Testis (tissue), 3 donors: ENCODE measurements around the gene SQSTM1. TPM values are rescaled to one million over a fixed set of nuclear protein-coding genes. Genes with fewer than 3 reads are reported as not detected.
"Not testable (repeated sequence)": the region's sequence is repeated elsewhere in the genome, so short reads cannot be mapped to it uniquely, and the experiment has no call there.

ENCODE experiments used
- DNase-seq: peaks from one replicate; pipeline ENCODE4 v3.0.0-alpha.2; 2019
- H3K27ac ChIP-seq, 2 donors: fragments of 200-600 bp; sonication (generic); one replicate each; pipeline ENCODE4 v1.5.1; 2019
- H3K27me3 ChIP-seq: fragments of 200-600 bp; sonication (generic); one replicate; pipeline ENCODE4 v1.5.1; 2019
- H3K36me3 ChIP-seq: fragments of 200-600 bp; sonication (generic); one replicate; pipeline ENCODE4 v1.5.1; 2017; ENCODE audit warnings: low read depth; ENCODE audit errors: missing control alignments
- H3K4me1 ChIP-seq: fragments of 200-600 bp; sonication (generic); one replicate; pipeline ENCODE4 v1.5.1; 2019
- H3K4me3 ChIP-seq, 2 donors: fragments of 200-600 bp; sonication (generic); one replicate each; pipeline ENCODE4 v1.5.1; 2017 to 2019
- H3K9me3 ChIP-seq: fragments of 200-600 bp; sonication (generic); one replicate; pipeline ENCODE4 v1.5.1; 2017
- CTCF ChIP-seq, 3 experiments: fragments of 450-650 bp in 2 of 3; fragments of 200-600 bp in 1 of 3; sonication (generic) in 1 of 3; IDR thresholded peaks; one replicate each; pipeline ENCODE4 v1.5.1; 2016 to 2019; ENCODE audit warnings: antibody characterized with exemption in 3 of 3, mild to moderate bottlenecking in 2 of 3, moderate library complexity in 1 of 3
- POLR2A ChIP-seq: fragments of 450-650 bp; IDR thresholded peaks from one replicate; pipeline ENCODE4 v1.6.1; 2017; ENCODE audit warnings: antibody characterized with exemption, mild to moderate bottlenecking, moderate library complexity
- WGBS, 2 donors: methylation state at CpG; one replicate each; pipeline ENCODE4 v1.1.5; 2018; 5-methylcytosine and 5-hydroxymethylcytosine counted together
- intact Hi-C: fragments of 100-400 bp; cut with DNase I; formaldehyde crosslinking; loops from one replicate; pipeline ENCODE4 v1.15.1; 2023; ENCODE audit warnings: low total_unique reads
- polyA plus RNA-seq: library from polyadenylated mRNA; stranded (reverse); fragments of 350-450 nt; fragmentation: Illumina TruSeq; extraction: RNeasy Lipid Tissue Mini Kit (QIAGEN cat#74804); gene quantifications from one replicate; pipeline ENCODE4 v1.2.3, GENCODE V29; 2014; ENCODE audit warnings: low read depth, low replicate concordance; ENCODE audit not compliant: insufficient read depth
- total RNA-seq, 2 donors: library from RNA; depleted of rRNA; stranded (reverse); fragments of >200 nt; gene quantifications; one replicate each; pipeline ENCODE4 v1.2.3, GENCODE V29; 2016

SQSTM1 gene
- total and polyA plus RNA-seq, 3 donors from 2014 or later: 165 to 255 (median 192) TPM

- WGBS, 2 donors: 76 to 82% methylated on average over 13 to 17 of the region's 17 CpGs
- TF ChIP-seq POLR2A (no peak), CTCF (IDR thresholded peaks at IDR 0.05) (peak in 2 of 3 experiments; percentile 38 to 53)
These were observed 49.7 kb downstream of the SQSTM1 start for GRCh38 chr5:179870403-179870903.

GRCh38 chr5:179870952-179871351 is 50.2 kb downstream of the SQSTM1 start:
- TF ChIP-seq POLR2A (no peak), CTCF (IDR thresholded peaks at IDR 0.05) (no peak)
- Histone ChIP-seq H3K27ac (no peak overlapping the region), H3K9me3 (no peaks in the 10 kb centered on the region), H3K36me3 (no peaks in the 10 kb centered on the region), H3K27me3 (no peaks in the 10 kb centered on the region), H3K4me3 (no peak overlapping the region), H3K4me1 (peaks cover 4% of the 10 kb centered on the region)
- intact Hi-C loops: no loop called here
- 87 to 93% methylated on average over 3 of the region's 3 CpGs for WGBS, 2 donors
- no peak for DNase-seq

More at GRCh38 chr5:179870403-179870903, 49.7 kb downstream of the SQSTM1 start:
- H3K27me3 ChIP-seq: no peaks in the 10 kb centered on the region
- H3K9me3 ChIP-seq: no peaks in the 10 kb centered on the region
- intact Hi-C loops: no loop called here
- H3K27ac ChIP-seq: no peak overlapping the region
- DNase-seq: peak; percentile 87
- H3K4me1 ChIP-seq: peaks cover 4% of the 10 kb centered on the region
- no peak overlapping the region for H3K4me3 ChIP-seq
- H3K36me3 ChIP-seq: no peaks in the 10 kb centered on the region

- H3K4me1 ChIP-seq, H3K4me3 ChIP-seq, H3K36me3 ChIP-seq, H3K27ac ChIP-seq, H3K9me3 ChIP-seq, intact Hi-C loops, H3K27me3 ChIP-seq, DNase-seq: not testable (repeated sequence)
- 67 to 70% methylated on average over 1 to 11 of the region's 14 CpGs for WGBS, 2 donors
These were observed 50.8 kb downstream of the SQSTM1 start for GRCh38 chr5:179871533-179871932.

- intact Hi-C loops: no loop called here
- H3K4me1 ChIP-seq: peaks cover 4% of the 10 kb centered on the region
- no peak overlapping the region for H3K4me3 ChIP-seq
- WGBS, 2 donors: 88% methylated on average over 9 to 13 of the region's 18 CpGs
- TF ChIP-seq POLR2A (no peak), CTCF (IDR thresholded peaks at IDR 0.05) (no peak)
- H3K36me3 ChIP-seq: no peaks in the 10 kb centered on the region
- no peaks in the 10 kb centered on the region for H3K27me3 ChIP-seq
- no peaks in the 10 kb centered on the region for H3K9me3 ChIP-seq
- DNase-seq: no peak
- H3K27ac ChIP-seq: no peak overlapping the region
These were observed 51.5 kb downstream of the SQSTM1 start for GRCh38 chr5:179872055-179872827.

- Histone ChIP-seq H3K27ac (no peak overlapping the region), H3K27me3 (no peaks in the 10 kb centered on the region), H3K4me1 (peaks cover 4% of the 10 kb centered on the region), H3K4me3 (no peak overlapping the region), H3K9me3 (no peaks in the 10 kb centered on the region), H3K36me3 (no peaks in the 10 kb centered on the region)
- 89 to 96% methylated on average over 5 to 14 of the region's 14 CpGs for WGBS, 2 donors
- no peak for TF ChIP-seq CTCF (IDR thresholded peaks at IDR 0.05)
- TF ChIP-seq POLR2A: no peak
- no peak for DNase-seq
- intact Hi-C loops: no loop called here
These were observed 52.3 kb downstream of the SQSTM1 start for GRCh38 chr5:179872828-179873575.
